HG02870 (cell line): ENCODE results near the gene KATNAL2.

ENCODE experiments used
- ATAC-seq: cut with Tn5 transposase; IDR thresholded peaks from one replicate; pipeline ENCODE4 v1.9.1; 2021; ENCODE audit warnings: mild to moderate bottlenecking, moderate library complexity; ENCODE audit not compliant: unreplicated experiment

Gene KATNAL2

GRCh38 chr18:46917108-46917802, at the start of gene KATNAL2, which contains the start of gene PIAS2:
TSS of gene KATNAL2 (plus strand) at chr18:46917602. CDS start at chr18:46946873, 29,271 bp downstream.
TSS of gene PIAS2 (minus strand) at chr18:46917507. CDS start at chr18:46917345, 162 bp downstream.
- peak; percentile 81 for ATAC-seq

GRCh38 chr18:46868169-46868921, 49.1 kb upstream of the KATNAL2 start:
- ATAC-seq = no peak

GRCh38 chr18:46877329-46877987, 39.9 kb upstream of the KATNAL2 start:
- ATAC-seq = no peak

GRCh38 chr18:46883180-46883579, 34.2 kb upstream of the KATNAL2 start:
- ATAC-seq = no peak

- no peak for ATAC-seq
Observed at GRCh38 chr18:46886893-46887292, 30.5 kb upstream of the KATNAL2 start.

- ATAC-seq = no peak
Observed at GRCh38 chr18:46888965-46889364, 28.4 kb upstream of the KATNAL2 start.

- peak; percentile 91 for ATAC-seq
Observed at GRCh38 chr18:46891742-46892214, 25.6 kb upstream of the KATNAL2 start.

- ATAC-seq = peak; percentile 64
Observed at GRCh38 chr18:46892842-46893241, 24.6 kb upstream of the KATNAL2 start.

GRCh38 chr18:46893360-46893759, 24.0 kb upstream of the KATNAL2 start:
- ATAC-seq = no peak

GRCh38 chr18:46894124-46894523, 23.3 kb upstream of the KATNAL2 start:
- ATAC-seq = no peak

- ATAC-seq = peak; percentile 86
Observed at GRCh38 chr18:46899274-46899948, 18.0 kb upstream of the KATNAL2 start.

GRCh38 chr18:46903406-46903805, 14.0 kb upstream of the KATNAL2 start:
- no peak for ATAC-seq

GRCh38 chr18:46909497-46909896, 7.9 kb upstream of the KATNAL2 start:
- ATAC-seq = no peak

- no peak for ATAC-seq
Observed at GRCh38 chr18:46910856-46911255, 6.5 kb upstream of the KATNAL2 start.

- no peak for ATAC-seq
Observed at GRCh38 chr18:46915800-46916550, 1.4 kb upstream of the KATNAL2 start.

- peak; percentile 23 for ATAC-seq
Observed at GRCh38 chr18:46916551-46917107, 773 bp upstream of the KATNAL2 start.

- no peak for ATAC-seq
Observed at GRCh38 chr18:46917803-46918600, 600 bp downstream of the KATNAL2 start.

GRCh38 chr18:46920067-46920466, 2.7 kb downstream of the KATNAL2 start:
- ATAC-seq = no peak

GRCh38 chr18:46920653-46921052, 3.3 kb downstream of the KATNAL2 start:
- ATAC-seq = no peak
